ENCODE data around the gene CD209. TPM values are rescaled to one million over a fixed set of nuclear protein-coding genes. Genes with fewer than 3 reads are reported as not detected.

Gene CD209
- total RNA-seq, 1 experiment from 2014 or later = not detected

DNA sequence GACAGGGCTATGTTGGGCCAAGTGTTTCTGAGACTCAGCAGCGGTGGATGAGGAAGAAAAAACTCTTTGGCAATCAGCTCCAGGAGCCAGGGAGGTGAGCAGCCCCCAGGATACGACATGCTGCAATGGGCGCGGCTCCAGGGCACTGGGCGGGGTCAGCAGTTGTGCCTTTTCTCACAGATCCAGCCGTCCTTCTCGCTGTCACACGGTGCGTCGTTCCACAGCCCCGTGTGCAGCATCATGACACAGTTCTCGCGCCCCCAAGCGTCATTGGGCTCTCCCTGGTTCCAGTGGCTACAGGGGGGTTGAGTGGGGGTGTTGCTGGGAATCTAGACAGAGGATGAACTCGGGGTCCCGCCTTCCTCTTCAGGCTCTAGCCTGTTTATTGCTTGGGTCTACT lies 18.1 kb downstream of the CD209 start:
- Histone ChIP-seq H2AFZ (ENCODE audit: low read length) (no peak overlapping the region), H3K4me1 (ENCODE audit: insufficient read depth, low read length) (no peaks in the 10 kb centered on the region), H3K9me3 (ENCODE audit: low read length) (no peaks in the 10 kb centered on the region), H3K9me2 (replicated peaks; ENCODE audit: low read length) (no peaks in the 10 kb centered on the region), H3K36me3 (ENCODE audit: low read depth, low read length) (no peaks in the 10 kb centered on the region), H3K9ac (ENCODE audit: low read length) (no peak overlapping the region), H3K27ac (ENCODE audit: low read length) (no peak overlapping the region), H3K4me3 (ENCODE audit: low read length) (no peak overlapping the region), H3K79me2 (ENCODE audit: low read length) (no peaks in the 10 kb centered on the region), H3K27me3 (ENCODE audit: low read length) (peaks cover 62% of the 10 kb centered on the region), H3K4me2 (ENCODE audit: low read length) (no peak overlapping the region), H3F3A (ENCODE audit: low read length, unreplicated experiment) (no peaks in the 10 kb centered on the region), H4K20me1 (ENCODE audit: low read length) (no peaks in the 10 kb centered on the region)
- ChIA-PET CTCF (interaction anchor here (0.6 kb wide), 1 partner anchor 76 kb away, joined by 3 read pairs; no protein-coding TSS in a partner anchor), POLR2A (ENCODE audit: unreplicated experiment) (no interaction called here)
- ATAC-seq = no peak
- DNase-seq = no peak
- TF ChIP-seq EZH2phosphoT487 (IDR thresholded peaks at IDR 0.05; ENCODE audit: borderline replicate concordance, low read length) (no peak), CTCF (conservative IDR thresholded peaks at IDR 0.05; ENCODE audit: low read depth, low read length) (no peak), EZH2 (IDR thresholded peaks at IDR 0.05; ENCODE audit: low read length, unreplicated experiment) (no peak)
- intact Hi-C loops (cut with micrococcal nuclease) = no loop called here
- no TSS peak for BruUV-seq (replicated peaks)

DNA sequence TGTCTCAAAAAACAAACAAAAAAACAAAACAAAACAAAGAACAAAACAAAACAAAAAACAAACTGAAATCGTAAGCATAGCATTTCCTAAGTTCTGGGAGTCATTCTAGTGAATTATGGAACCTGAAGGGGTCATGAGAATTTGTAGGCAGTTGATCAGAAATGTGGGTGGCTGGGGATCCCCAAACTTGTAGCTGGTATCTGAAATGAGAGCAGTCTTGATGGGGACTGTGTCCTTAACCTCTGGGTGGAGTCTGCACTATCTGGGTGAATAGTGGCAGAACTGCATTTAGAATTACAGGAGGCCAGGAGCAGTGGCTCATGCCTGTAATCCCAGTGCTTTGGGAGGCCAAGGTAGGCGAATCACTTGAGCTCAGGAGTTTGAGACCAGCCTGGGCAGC lies 21.5 kb downstream of the CD209 start:
- Histone ChIP-seq H3K4me3 (ENCODE audit: low read length) (no peak overlapping the region), H3K9me2 (replicated peaks; ENCODE audit: low read length) (no peaks in the 10 kb centered on the region), H3K79me2 (ENCODE audit: low read length) (no peaks in the 10 kb centered on the region), H4K20me1 (ENCODE audit: low read length) (no peaks in the 10 kb centered on the region), H3K9me3 (ENCODE audit: low read length) (no peaks in the 10 kb centered on the region), H3F3A (ENCODE audit: low read length, unreplicated experiment) (no peaks in the 10 kb centered on the region), H2AFZ (ENCODE audit: low read length) (no peak overlapping the region), H3K4me1 (ENCODE audit: insufficient read depth, low read length) (no peaks in the 10 kb centered on the region), H3K36me3 (ENCODE audit: low read depth, low read length) (no peaks in the 10 kb centered on the region), H3K27me3 (ENCODE audit: low read length) (peaks cover 60% of the 10 kb centered on the region), H3K9ac (ENCODE audit: low read length) (no peak overlapping the region), H3K27ac (ENCODE audit: low read length) (no peak overlapping the region), H3K4me2 (ENCODE audit: low read length) (no peak overlapping the region)
- DNase-seq (no peak), ATAC-seq (no peak)
- intact Hi-C loops (cut with micrococcal nuclease) = no loop called here
- ChIA-PET CTCF (no interaction called here), POLR2A (ENCODE audit: unreplicated experiment) (no interaction called here)
- no peak for TF ChIP-seq EZH2 (IDR thresholded peaks at IDR 0.05; ENCODE audit: low read length, unreplicated experiment)
- no TSS peak for BruUV-seq (replicated peaks)

GRCh38 chr19:7722231-7722651 lies 25.1 kb downstream of the CD209 start:
- no TSS peak for BruUV-seq (replicated peaks)
- no peak overlapping the region for H2AFZ ChIP-seq (ENCODE audit: low read length)
- H3K9me3 ChIP-seq (ENCODE audit: low read length) = no peaks in the 10 kb centered on the region
- no peaks in the 10 kb centered on the region for H3K4me1 ChIP-seq (ENCODE audit: insufficient read depth, low read length)
- peaks cover 26% of the 10 kb centered on the region for H3K27me3 ChIP-seq (ENCODE audit: low read length)
- no peak for DNase-seq
- H4K20me1 ChIP-seq (ENCODE audit: low read length) = no peaks in the 10 kb centered on the region
- H3K79me2 ChIP-seq (ENCODE audit: low read length) = no peaks in the 10 kb centered on the region
- no peaks in the 10 kb centered on the region for H3K9me2 ChIP-seq (replicated peaks; ENCODE audit: low read length)
- TF ChIP-seq EZH2 (IDR thresholded peaks at IDR 0.05; ENCODE audit: low read length, unreplicated experiment) (no peak), CTCF (conservative IDR thresholded peaks at IDR 0.05; ENCODE audit: low read depth, low read length) (no peak), EZH2phosphoT487 (IDR thresholded peaks at IDR 0.05; ENCODE audit: borderline replicate concordance, low read length) (no peak)
- H3K27ac ChIP-seq (ENCODE audit: low read length) = no peak overlapping the region
- H3K36me3 ChIP-seq (ENCODE audit: low read depth, low read length) = no peaks in the 10 kb centered on the region
- no peak for ATAC-seq
- H3F3A ChIP-seq (ENCODE audit: low read length, unreplicated experiment) = no peaks in the 10 kb centered on the region
- CTCF ChIA-PET = no interaction called here
- intact Hi-C loops (cut with micrococcal nuclease) = no loop called here
- POLR2A ChIA-PET (ENCODE audit: unreplicated experiment) = interaction anchor here (0.7 kb wide), 1 partner anchor 94 kb away, joined by 4 read pairs; no protein-coding TSS in a partner anchor
- H3K4me3 ChIP-seq (ENCODE audit: low read length) = no peak overlapping the region
- H3K9ac ChIP-seq (ENCODE audit: low read length) = no peak overlapping the region
- H3K4me2 ChIP-seq (ENCODE audit: low read length) = no peak overlapping the region
